Osteoblast (primary cell): Measurements from ENCODE around the gene MYB. TPM values are rescaled to one million over a fixed set of nuclear protein-coding genes. Genes with fewer than 3 reads are reported as not detected.

ENCODE experiments used
- DNase-seq: peaks from one replicate; pipeline ENCODE4 v3.0.0; 2011; ENCODE audit warnings: low spot score, mixed read lengths; ENCODE audit not compliant: insufficient read length; ENCODE audit errors: missing footprints
- H2AFZ ChIP-seq: 2 replicates; pipeline ENCODE4 v1.6.0; 2011; ENCODE audit warnings: mild to moderate bottlenecking, low read length
- H3K27ac ChIP-seq: 2 replicates; pipeline ENCODE4 v1.5.1; 2011; ENCODE audit warnings: mild to moderate bottlenecking, low read depth, low read length, moderate library complexity
- H3K27me3 ChIP-seq: 2 replicates; pipeline ENCODE4 v1.6.0; 2012; ENCODE audit warnings: mild to moderate bottlenecking, control low read depth, inconsistent platforms, low read length, moderate library complexity; ENCODE audit not compliant: insufficient read depth
- H3K36me3 ChIP-seq: 2 replicates; pipeline ENCODE4 v1.5.1; 2011; ENCODE audit warnings: mild to moderate bottlenecking, low read length, control low read depth, moderate library complexity; ENCODE audit not compliant: insufficient read depth
- H3K4me1 ChIP-seq: 2 replicates; pipeline ENCODE4 v1.5.1; 2011; ENCODE audit warnings: mild to moderate bottlenecking, low read length, control low read depth, moderate library complexity; ENCODE audit not compliant: insufficient read depth
- H3K4me2 ChIP-seq: 2 replicates; pipeline ENCODE4 v1.6.0; 2011; ENCODE audit warnings: mild to moderate bottlenecking, low read length; ENCODE audit not compliant: insufficient read depth
- H3K4me3 ChIP-seq: fragments of 200-600 bp; sonication (generic); 3 replicates; pipeline ENCODE4 v1.5.1; 2012; ENCODE audit warnings: mild to moderate bottlenecking, low read length, inconsistent platforms; ENCODE audit not compliant: insufficient read depth
- H3K79me2 ChIP-seq: 2 replicates; pipeline ENCODE4 v1.6.0; 2012; ENCODE audit warnings: mild to moderate bottlenecking, low read length, control low read depth, inconsistent platforms; ENCODE audit not compliant: insufficient read depth
- H3K9me3 ChIP-seq: 2 replicates; pipeline ENCODE4 v1.5.1; 2011; ENCODE audit warnings: low read depth, low read length, control low read depth
- H4K20me1 ChIP-seq: 2 replicates; pipeline ENCODE4 v1.6.0; 2012; ENCODE audit warnings: mild to moderate bottlenecking, low read length, control low read depth; ENCODE audit not compliant: insufficient read depth
- CTCF ChIP-seq: IDR thresholded peaks from 2 replicates; pipeline ENCODE4 v1.5.1; 2011; ENCODE audit warnings: mild to moderate bottlenecking, low read depth, low read length, moderate library complexity; ENCODE audit errors: extremely low read depth
- total RNA-seq: library from RNA; depleted of rRNA; stranded (reverse); fragments of >200 nt; gene quantifications from 2 replicates; pipeline ENCODE4 v1.2.3, GENCODE V29; 2012

The MYB gene
- total RNA-seq: under 0.01 and 0.36 TPM in 2 replicates

- peak; percentile 98 for DNase-seq
- no peak within 1 kb of the TSS for H3K27ac ChIP-seq
- peaks cover 10% of the 10 kb centered on the region for H3K27me3 ChIP-seq
- H3K36me3 ChIP-seq: no peaks in the 10 kb centered on the region
- peak within 1 kb of the TSS; percentile 97 for H3K4me2 ChIP-seq
- H3K4me1 ChIP-seq: peaks cover 29% of the 10 kb centered on the region
- H3K4me3 ChIP-seq: peak within 1 kb of the TSS; percentile 75
- H2AFZ ChIP-seq: peak within 1 kb of the TSS; percentile 91
- H3K9me3 ChIP-seq: no peaks in the 10 kb centered on the region
- H3K79me2 ChIP-seq: no peaks in the 10 kb centered on the region
- H4K20me1 ChIP-seq: no peaks in the 10 kb centered on the region
- no peak for TF ChIP-seq CTCF
Observed at GRCh38 chr6:135180542-135181332, at the start of gene MYB. Gene MYB, plus strand, starts transcription at chr6:135181308. Its CDS starts 206 bp downstream, at chr6:135181514.

GRCh38 chr6:135132776-135133175 is 48.3 kb upstream of the MYB start:
- no peaks in the 10 kb centered on the region for H3K36me3 ChIP-seq
- H3K4me1 ChIP-seq: no peaks in the 10 kb centered on the region
- no peak overlapping the region for H3K27ac ChIP-seq
- H3K9me3 ChIP-seq: no peaks in the 10 kb centered on the region
- no peak overlapping the region for H2AFZ ChIP-seq
- TF ChIP-seq CTCF: no peak
- H4K20me1 ChIP-seq: no peaks in the 10 kb centered on the region
- H3K27me3 ChIP-seq: peaks cover 19% of the 10 kb centered on the region
- H3K79me2 ChIP-seq: no peaks in the 10 kb centered on the region
- H3K4me2 ChIP-seq: no peak overlapping the region
- no peak for DNase-seq
- no peak overlapping the region for H3K4me3 ChIP-seq

- Histone ChIP-seq H3K27ac (no peak overlapping the region), H3K79me2 (no peaks in the 10 kb centered on the region), H3K36me3 (no peaks in the 10 kb centered on the region), H3K27me3 (peaks cover 19% of the 10 kb centered on the region), H3K9me3 (no peaks in the 10 kb centered on the region), H3K4me3 (no peak overlapping the region), H3K4me2 (no peak overlapping the region), H4K20me1 (no peaks in the 10 kb centered on the region), H3K4me1 (no peaks in the 10 kb centered on the region), H2AFZ (no peak overlapping the region)
- TF ChIP-seq CTCF: no peak
- DNase-seq: no peak
Observed at GRCh38 chr6:135135835-135136234, 45.3 kb upstream of the MYB start.

- no peak for TF ChIP-seq CTCF
- H3K27ac ChIP-seq: no peak overlapping the region
Observed at GRCh38 chr6:135137826-135138225, 43.3 kb upstream of the MYB start.

More at GRCh38 chr6:135137826-135138225, 43.3 kb upstream of the MYB start:
- H4K20me1 ChIP-seq: no peaks in the 10 kb centered on the region
- H3K27me3 ChIP-seq: peaks cover 15% of the 10 kb centered on the region
- H3K9me3 ChIP-seq: no peaks in the 10 kb centered on the region
- H3K4me2 ChIP-seq: no peak overlapping the region
- no peak overlapping the region for H2AFZ ChIP-seq
- H3K36me3 ChIP-seq: no peaks in the 10 kb centered on the region
- no peak overlapping the region for H3K4me3 ChIP-seq
- H3K79me2 ChIP-seq: no peaks in the 10 kb centered on the region
- no peaks in the 10 kb centered on the region for H3K4me1 ChIP-seq
- no peak for DNase-seq
